ENCODE measurements around the gene PRRC2C. TPM values are rescaled to one million over a fixed set of nuclear protein-coding genes. Genes with fewer than 3 reads are reported as not detected.

Gene PRRC2C
- total RNA-seq, 4 donors from 2014 or later: 70.0 to 278 (median 81.4) TPM

DNA sequence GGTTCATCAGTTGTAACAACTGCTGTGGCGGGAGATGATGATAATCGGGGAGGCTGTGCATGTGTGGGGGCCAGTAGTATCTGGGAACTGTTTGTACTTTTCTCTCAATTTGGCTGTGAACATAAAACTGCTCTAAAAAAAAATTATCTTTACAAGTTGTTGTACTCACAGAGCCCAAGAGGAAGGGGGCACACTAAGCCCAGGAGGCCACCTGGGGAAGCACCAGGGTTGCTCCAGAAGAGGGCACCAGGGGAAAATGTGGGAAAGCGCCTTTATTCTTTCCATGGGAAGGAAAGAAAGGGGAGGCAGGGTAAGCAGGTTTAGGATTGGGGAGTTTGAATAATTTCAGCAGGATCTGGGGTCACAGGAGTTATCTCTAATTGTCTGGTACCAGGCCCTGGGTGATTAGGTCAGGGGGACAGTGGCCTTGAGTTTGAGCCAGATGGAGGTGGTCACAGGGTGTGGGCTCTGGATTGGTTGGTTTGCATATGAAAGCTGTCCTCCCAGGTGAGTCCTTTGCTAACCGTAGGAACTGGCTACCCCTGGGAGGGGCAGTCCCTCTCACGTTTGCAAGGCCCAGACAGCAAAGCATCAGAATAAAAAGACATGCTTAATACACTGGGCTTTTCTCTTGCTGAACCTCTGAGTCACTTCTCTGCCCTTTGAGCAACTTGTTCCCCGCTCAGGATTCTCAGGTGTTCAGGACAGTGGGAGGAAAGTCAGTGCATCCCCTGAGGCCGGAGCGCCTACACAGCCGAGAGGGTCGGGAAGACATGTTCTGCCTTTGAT lies 155.9 kb downstream of the PRRC2C start:
- Histone ChIP-seq H3K4me1 (peaks cover 3 to 9% of the 10 kb centered on the region in 2 donors), H3K9me3 (no peaks in the 10 kb centered on the region), H3K36me3 (no peaks in the 10 kb centered on the region), H3K27me3 (no peaks in the 10 kb centered on the region), H3K27ac (no peak overlapping the region), H3K4me3 (replicated peaks in 1 of 3) (no peak overlapping the region)
- intact Hi-C loops (cut with DNase I): loop anchor here (10.0 kb wide), 2 partner anchors 74 to 344 kb away; no protein-coding TSS in a partner anchor
- DNase-seq: no peak
- WGBS, 2 donors: 70 to 85% methylated on average over 8 to 10 of the region's 10 CpGs
- TF ChIP-seq, protein P1, sequence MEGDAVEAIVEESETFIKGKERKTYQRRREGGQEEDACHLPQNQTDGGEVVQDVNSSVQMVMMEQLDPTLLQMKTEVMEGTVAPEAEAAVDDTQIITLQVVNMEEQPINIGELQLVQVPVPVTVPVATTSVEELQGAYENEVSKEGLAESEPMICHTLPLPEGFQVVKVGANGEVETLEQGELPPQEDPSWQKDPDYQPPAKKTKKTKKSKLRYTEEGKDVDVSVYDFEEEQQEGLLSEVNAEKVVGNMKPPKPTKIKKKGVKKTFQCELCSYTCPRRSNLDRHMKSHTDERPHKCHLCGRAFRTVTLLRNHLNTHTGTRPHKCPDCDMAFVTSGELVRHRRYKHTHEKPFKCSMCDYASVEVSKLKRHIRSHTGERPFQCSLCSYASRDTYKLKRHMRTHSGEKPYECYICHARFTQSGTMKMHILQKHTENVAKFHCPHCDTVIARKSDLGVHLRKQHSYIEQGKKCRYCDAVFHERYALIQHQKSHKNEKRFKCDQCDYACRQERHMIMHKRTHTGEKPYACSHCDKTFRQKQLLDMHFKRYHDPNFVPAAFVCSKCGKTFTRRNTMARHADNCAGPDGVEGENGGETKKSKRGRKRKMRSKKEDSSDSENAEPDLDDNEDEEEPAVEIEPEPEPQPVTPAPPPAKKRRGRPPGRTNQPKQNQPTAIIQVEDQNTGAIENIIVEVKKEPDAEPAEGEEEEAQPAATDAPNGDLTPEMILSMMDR (IDR thresholded peaks at IDR 0.05): no peak
- no peak for TF ChIP-seq POLR2A (IDR thresholded peaks at IDR 0.05)

DNA sequence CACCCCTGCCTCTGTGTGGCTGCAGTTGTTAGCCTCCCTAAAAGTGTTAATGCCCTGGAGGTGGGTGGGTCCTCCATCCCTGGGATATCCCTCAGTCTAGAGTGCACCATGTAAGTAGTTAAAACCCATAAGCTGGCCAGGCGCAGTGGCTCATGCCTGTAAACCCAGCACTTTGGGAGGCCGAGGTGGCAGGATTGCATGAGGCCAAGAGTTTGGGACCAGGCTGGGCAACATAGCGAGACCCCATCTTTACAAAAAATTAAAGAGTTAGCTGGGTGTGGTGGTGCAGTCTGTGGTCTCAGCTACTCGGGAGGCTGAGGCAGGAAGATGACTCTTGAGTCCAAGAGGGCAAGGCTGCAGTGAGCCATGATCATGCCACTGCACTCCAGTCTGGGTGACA lies 156.9 kb downstream of the PRRC2C start:
- WGBS, 2 donors: 86 to 90% methylated on average over 2 to 4 of the region's 4 CpGs
- intact Hi-C loops (cut with DNase I): loop anchor here (10.0 kb wide), 2 partner anchors 73 to 343 kb away; no protein-coding TSS in a partner anchor
- no peak for DNase-seq
- no peak overlapping the region for H3K27ac ChIP-seq
- TF ChIP-seq, protein P1 (IDR thresholded peaks at IDR 0.05): no peak
- no peak for TF ChIP-seq POLR2A (IDR thresholded peaks at IDR 0.05)
- no peaks in the 10 kb centered on the region for H3K36me3 ChIP-seq
- no peaks in the 10 kb centered on the region for H3K9me3 ChIP-seq
- no peak overlapping the region for H3K4me3 ChIP-seq (replicated peaks in 1 of 3)
- peaks cover 3 to 9% of the 10 kb centered on the region in 2 donors for H3K4me1 ChIP-seq
- no peaks in the 10 kb centered on the region for H3K27me3 ChIP-seq

Small RNA genes lying within 50 kb of the gene (small RNA-seq; reads per million reads assigned to genes)
- not detected for gene CYCSP53

Other genes with a start within 250 kb of the PRRC2C start
- gene FMO1, start 237.0 kb upstream of the PRRC2C start, total RNA-seq: 1 to 10 TPM in 3 of 4 donors, under 1 TPM in 1; 0.81 to 6.9 (median 2.9) TPM
- 1 to 10 TPM; 4.6 to 7.3 (median 6.5) TPM for gene FMO4, start 171.3 kb upstream of the PRRC2C start, total RNA-seq
- 1 to 10 TPM in 1 of 4 donors, not detected in 3; 1.2 TPM for gene MYOCOS, start 136.7 kb downstream of the PRRC2C start, total RNA-seq
- 10 to 100 TPM; 12.9 to 43.4 (median 19.6) TPM for gene MYOC, start 167.2 kb downstream of the PRRC2C start, total RNA-seq

Data from thyroid gland (tissue), 4 donors.